DMS 273 treated with DMSO at 0.1 percent for 48 hours (cell line): Measurements from ENCODE around the gene RMI2.

Experiments
- DNase-seq: peaks from one replicate; lab custom pipeline; 2025; lab: John Stamatoyannopoulos, UW

RMI2 gene

GRCh38 chr16:11384184-11384955 is 39.1 kb downstream of the RMI2 start:
- no peak for DNase-seq

DNA sequence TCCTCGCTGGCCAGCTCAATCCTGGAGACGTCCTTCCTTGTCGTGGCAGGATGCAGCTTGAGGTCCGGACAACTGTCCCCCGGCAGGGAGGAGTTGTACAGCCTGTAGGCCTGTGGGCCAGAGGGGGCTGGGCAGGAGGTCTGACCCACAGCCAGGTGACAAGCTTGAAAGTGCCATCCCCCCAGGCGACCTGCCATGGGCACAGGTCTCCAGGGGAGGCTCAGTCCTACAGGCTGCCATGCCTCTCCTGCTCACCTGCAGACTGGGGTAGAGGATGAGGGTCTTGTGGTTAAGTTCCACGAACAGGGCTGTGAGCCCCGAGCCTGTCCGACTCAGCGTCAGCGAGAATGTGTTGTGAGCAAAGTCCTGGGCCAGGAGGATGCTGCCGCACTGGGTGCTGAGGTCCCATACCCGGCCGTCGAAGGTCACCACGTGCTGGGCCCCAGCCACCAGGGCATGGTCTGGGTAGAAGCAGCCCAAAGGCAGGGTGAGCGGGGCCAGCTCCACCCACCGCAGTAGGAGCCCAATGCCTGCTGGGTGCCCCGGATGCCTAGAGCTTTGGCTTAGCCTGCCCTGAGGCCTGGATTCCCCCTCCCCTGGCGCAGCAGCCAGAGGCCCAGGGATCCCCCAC is 39.8 kb downstream of the RMI2 start:
- DNase-seq: no peak

GRCh38 chr16:11386054-11386680 is 40.9 kb downstream of the RMI2 start:
- DNase-seq: no peak

DNA sequence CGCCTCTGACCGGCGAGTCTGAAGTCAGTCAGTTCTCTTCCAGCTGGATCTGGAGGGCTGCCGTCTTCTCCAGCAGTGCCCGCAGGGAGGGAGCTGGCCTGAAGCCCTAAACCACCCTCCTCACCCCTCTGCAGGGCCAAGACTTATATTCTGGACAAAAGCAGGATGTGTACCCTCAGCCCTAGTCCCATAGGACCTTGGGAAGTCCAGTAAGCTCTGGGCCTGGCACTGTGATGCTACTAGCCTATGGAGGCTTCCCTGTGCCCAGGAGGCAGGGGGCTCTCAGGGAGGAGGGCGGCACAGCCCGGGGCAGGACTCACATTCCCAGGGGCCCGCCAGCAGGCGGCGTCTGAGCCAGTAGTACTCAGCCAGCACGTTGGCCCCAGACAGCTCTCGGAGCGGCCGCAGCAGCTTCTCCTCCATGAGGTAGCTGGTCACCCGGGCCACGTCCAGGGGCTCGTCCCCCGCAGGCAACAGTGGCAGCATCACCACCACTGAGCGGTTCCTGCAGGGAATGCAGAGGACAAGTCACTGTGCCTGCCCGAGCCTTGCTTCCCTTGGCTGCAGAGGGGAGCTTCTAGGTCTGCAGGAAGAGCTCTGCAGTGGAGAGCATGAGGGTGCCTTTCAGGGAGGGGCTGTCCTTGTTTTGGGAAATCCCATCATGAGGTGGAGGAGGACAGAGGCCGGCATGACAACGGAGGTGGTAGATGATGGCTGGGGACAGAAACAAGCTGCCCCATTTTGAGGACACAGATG is 41.7 kb downstream of the RMI2 start:
- no peak for DNase-seq

DNA sequence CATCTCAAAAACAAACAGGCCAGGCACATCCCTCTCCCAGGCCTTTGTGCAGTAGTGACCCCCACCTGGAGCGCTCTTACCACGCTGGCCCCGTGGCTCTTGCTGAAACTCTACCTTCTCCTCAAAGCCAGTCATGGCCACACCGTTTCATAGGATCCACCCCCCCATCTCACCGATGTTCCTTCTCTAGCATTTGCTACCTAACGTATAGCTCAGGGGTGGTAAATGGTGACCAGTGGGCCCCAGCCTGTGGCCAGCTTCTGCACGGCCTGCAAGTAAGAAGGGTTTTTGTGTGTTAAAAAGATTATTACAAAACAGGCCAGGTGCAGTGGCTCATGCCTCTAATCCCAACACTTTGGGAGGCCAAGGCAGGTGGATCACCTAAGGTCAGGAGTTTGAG is 43.8 kb downstream of the RMI2 start:
- DNase-seq: no peak

DNA sequence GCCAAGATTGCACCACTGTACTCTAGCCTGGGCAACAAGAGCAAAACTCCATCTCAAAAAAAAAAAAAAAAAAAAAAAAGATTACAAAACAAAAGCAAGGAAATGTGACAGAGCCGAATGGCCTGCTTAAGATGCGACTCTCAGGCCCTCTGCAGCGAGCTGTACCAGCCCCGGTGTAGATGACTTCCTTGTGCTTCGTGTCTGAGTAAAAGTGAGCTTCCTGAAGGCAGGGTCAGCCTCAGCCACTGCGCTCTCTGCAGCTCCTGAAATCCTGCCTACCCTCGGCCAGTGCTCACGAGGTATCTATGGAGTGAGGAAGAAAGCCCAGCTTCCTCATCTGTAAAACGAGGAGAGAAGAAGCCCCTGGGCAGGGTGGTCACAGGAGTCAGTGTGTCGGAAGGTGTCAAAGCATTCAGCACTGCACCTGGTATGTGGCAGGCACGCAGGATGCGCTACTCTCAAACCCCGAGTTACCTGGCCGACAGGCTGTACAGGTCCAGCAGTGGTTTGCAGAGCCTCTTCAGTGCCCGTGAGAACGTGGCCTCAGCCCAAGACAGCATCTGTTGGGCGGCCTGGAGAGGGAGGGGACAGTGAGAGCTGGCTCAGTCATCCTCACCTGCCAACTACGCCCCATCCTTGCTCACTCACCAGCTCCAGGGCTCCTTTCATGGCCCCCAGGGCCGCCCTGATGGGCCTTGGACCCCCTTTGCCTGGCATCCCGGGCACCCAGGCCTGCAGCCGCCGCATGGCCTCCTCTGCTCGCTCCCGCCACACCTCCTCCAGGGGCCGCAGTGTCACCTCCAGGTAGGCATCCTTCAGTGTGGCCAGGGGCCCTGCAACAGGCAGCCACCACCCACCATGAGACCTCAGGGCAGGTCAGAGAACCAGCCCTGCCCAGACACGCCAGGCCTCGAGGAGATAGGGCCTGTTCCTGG is 44.6 kb downstream of the RMI2 start:
- DNase-seq: no peak

DNA sequence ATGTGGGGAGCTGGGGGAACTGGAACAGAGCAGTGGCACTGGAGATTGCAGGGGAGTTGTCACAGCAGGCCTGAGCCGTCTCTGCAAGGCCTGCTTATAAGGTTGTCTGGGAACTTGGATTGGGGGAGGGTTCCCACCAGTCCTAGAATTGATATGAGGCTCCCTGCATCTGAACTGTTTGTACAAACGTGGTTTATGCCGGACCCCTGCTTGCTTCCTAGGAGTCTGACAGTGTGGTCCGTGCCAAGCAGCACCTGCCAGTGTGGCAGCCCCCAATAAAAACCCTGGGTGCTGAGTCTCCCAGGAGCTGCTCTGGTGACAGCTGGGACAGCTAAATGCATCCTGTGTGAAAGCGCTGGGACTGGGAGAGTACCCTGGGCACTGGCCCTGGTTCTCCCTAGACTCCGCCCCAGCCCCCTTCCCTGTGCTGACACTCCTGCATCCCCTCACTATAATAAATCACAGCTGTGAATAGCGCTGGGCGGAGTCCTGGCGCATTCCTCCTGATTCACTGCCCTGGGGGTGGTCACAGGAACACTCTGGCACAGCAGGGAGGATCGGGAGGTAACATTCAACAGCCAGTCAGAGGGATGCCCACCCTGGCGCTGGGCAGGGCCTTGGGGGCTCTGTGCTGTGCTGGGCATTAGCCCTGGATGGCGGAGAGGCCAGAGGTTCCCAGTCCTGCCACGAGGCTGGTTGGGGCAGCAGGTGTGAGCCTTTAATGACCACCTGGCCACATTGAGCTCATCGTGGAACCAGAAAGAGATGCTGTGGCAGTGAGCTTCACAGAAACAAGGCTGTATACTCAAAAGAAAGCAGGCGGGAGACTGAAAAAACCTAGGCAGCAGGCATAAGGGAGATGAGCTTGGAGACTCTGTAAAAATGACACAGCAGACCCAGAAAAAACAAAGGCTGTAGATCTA is 45.6 kb downstream of the RMI2 start:
- DNase-seq: no peak

- DNase-seq: no peak
Measured at GRCh38 chr16:11391576-11391975, 46.3 kb downstream of the RMI2 start.

- DNase-seq: no peak
Measured at GRCh38 chr16:11392041-11392581, 46.9 kb downstream of the RMI2 start.

- no peak for DNase-seq
Measured at GRCh38 chr16:11393366-11393765, 48.1 kb downstream of the RMI2 start.

- DNase-seq: no peak
Measured at GRCh38 chr16:11393861-11394592, 48.8 kb downstream of the RMI2 start.

- no peak for DNase-seq
Measured at GRCh38 chr16:11394593-11394960, 49.3 kb downstream of the RMI2 start.

- no peak for DNase-seq
Measured at GRCh38 chr16:11395008-11395948, 50.0 kb downstream of the RMI2 start.

- no peak for DNase-seq
Measured at GRCh38 chr16:11395949-11396240, 50.6 kb downstream of the RMI2 start.

- peak; percentile 9 for DNase-seq
Measured at GRCh38 chr16:11396241-11397048, 51.2 kb downstream of the RMI2 start.

DNA sequence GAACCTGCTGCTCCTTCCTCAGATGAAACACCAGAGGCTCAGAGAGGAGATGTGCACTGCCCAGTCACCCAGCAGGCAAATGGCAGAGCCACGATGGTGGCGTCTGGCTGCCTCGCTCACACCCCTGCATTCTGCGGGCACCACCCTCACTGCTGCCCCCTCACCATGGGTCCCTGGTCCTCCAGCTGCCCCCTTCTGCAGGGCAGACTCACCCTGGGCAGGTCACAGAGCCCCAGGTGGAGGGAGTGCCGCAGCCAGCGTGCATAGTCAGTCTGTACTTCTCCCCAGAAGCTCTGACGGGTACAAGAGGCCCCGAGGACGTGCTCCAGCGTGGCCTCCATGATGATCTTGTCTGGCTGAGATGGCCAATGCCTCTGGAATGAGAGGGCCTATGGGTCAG is 52.9 kb downstream of the RMI2 start:
- no peak for DNase-seq

GRCh38 chr16:11398851-11399250 is 53.6 kb downstream of the RMI2 start:
- no peak for DNase-seq
